ENCODE measurements around the gene CCDC116.
"Not testable (repeated sequence)": the region's sequence is repeated elsewhere in the genome, so short reads cannot be mapped to it uniquely, and the experiment has no call there.

CCDC116 gene

GRCh38 chr22:21643533-21644357 lies 11.2 kb downstream of the CCDC116 start:
- Histone ChIP-seq H3F3A (ENCODE audit: low read depth) (no peaks in the 10 kb centered on the region), H3K79me2 (ENCODE audit: insufficient read depth, low read length) (peaks cover 33% of the 10 kb centered on the region), H4K20me1 (ENCODE audit: insufficient read depth, low read length, poor library complexity, severe bottlenecking) (peaks cover 6% of the 10 kb centered on the region), H3K4me1 (ENCODE audit: insufficient read depth, low read length, poor library complexity, severe bottlenecking) (peaks cover 24% of the 10 kb centered on the region), H3K9ac (ENCODE audit: low read depth, low read length, poor library complexity, severe bottlenecking) (peak overlapping the region; percentile 99), H2AFZ (ENCODE audit: low read length) (no peak overlapping the region), H3K4me3 (ENCODE audit: low read length, poor library complexity, severe bottlenecking) (peak overlapping the region; percentile 98), H3K27me3 (ENCODE audit: insufficient read depth, low read length, poor library complexity, severe bottlenecking) (peaks cover 4% of the 10 kb centered on the region), H3K36me3 (ENCODE audit: insufficient read depth, low read length) (peaks cover under 1% of the 10 kb centered on the region; the same call in 1 of the 2 replicates), H3K9me2 (replicated peaks; ENCODE audit: low read depth, low read length) (no peaks in the 10 kb centered on the region), H3K9me3 (ENCODE audit: insufficient read depth, low read depth, low read length) (no peaks in the 10 kb centered on the region), H3K4me2 (ENCODE audit: low read depth, low read length, poor library complexity, severe bottlenecking) (peak overlapping the region; percentile 90)
- no peak for TF ChIP-seq EZH2phosphoT487 (IDR thresholded peaks at IDR 0.05; ENCODE audit: borderline replicate concordance)
- TF ChIP-seq, protein P1, sequence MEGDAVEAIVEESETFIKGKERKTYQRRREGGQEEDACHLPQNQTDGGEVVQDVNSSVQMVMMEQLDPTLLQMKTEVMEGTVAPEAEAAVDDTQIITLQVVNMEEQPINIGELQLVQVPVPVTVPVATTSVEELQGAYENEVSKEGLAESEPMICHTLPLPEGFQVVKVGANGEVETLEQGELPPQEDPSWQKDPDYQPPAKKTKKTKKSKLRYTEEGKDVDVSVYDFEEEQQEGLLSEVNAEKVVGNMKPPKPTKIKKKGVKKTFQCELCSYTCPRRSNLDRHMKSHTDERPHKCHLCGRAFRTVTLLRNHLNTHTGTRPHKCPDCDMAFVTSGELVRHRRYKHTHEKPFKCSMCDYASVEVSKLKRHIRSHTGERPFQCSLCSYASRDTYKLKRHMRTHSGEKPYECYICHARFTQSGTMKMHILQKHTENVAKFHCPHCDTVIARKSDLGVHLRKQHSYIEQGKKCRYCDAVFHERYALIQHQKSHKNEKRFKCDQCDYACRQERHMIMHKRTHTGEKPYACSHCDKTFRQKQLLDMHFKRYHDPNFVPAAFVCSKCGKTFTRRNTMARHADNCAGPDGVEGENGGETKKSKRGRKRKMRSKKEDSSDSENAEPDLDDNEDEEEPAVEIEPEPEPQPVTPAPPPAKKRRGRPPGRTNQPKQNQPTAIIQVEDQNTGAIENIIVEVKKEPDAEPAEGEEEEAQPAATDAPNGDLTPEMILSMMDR (conservative IDR thresholded peaks at IDR 0.05; ENCODE audit: low read length): peak; percentile 56

GRCh38 chr22:21645513-21645912 lies 13.0 kb downstream of the CCDC116 start:
- not testable (repeated sequence) for H2AFZ ChIP-seq (ENCODE audit: low read length)
- H3K4me1 ChIP-seq (ENCODE audit: insufficient read depth, low read length, poor library complexity, severe bottlenecking): peaks cover 24% of the 10 kb centered on the region

DNA sequence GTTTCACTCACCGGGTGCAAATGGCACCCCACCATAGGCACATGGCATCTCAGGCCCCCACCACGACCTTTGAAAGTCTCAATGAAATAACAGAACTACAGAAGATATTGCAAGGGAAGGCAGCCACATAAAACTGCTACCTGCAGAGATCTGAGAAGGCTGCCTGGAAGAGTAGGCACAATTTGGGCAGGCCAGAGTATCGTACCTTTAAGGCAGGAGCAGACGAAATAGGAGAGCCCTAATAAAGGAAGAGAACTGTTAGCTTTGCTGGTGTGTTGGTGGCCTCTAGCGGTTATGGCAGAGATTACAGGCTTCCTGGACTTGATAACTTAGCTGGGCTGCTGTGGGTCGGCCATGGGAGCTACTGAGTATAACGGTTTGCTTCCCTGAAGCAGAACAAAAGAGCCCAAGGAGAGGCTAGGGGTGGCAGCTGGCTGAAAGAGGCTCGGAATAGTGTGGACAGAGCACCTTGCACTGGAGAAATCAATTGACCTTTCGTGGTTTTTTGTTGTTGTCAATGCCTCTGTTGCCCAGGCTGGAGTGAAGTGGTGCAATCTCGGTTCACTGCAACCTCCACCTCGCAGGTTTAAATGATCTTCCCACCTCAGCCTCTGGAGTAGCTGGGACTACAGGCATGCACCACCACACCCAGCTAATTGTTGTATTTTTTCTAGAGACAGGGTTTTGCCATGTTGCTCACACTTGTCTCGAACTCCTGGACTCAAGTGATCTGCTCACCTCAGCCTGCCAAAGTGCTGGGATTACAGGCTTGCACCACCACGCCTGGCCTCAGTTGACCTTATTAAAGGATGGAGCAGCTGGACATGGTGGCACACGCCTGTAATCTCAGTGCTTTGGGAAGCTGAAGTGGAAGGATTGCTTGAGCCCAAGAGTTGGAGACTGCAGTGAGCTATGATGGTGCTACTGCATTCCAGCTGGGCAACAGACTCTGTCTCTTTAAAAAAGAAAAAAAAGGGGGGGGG lies 14.3 kb downstream of the CCDC116 start:
- no peak overlapping the region for H2AFZ ChIP-seq (ENCODE audit: low read length)
- no peak for TF ChIP-seq EZH2phosphoT487 (IDR thresholded peaks at IDR 0.05; ENCODE audit: borderline replicate concordance)
- TF ChIP-seq, protein P1 (conservative IDR thresholded peaks at IDR 0.05; ENCODE audit: low read length): peak; percentile 90
- H3F3A ChIP-seq (ENCODE audit: low read depth): no peaks in the 10 kb centered on the region
- H3K9ac ChIP-seq (ENCODE audit: low read depth, low read length, poor library complexity, severe bottlenecking): peak overlapping the region; percentile 49
- peaks cover 6% of the 10 kb centered on the region for H4K20me1 ChIP-seq (ENCODE audit: insufficient read depth, low read length, poor library complexity, severe bottlenecking)
- no peaks in the 10 kb centered on the region for H3K9me3 ChIP-seq (ENCODE audit: insufficient read depth, low read depth, low read length)
- peaks cover 4% of the 10 kb centered on the region; the same call in 1 of the 2 replicates for H3K36me3 ChIP-seq (ENCODE audit: insufficient read depth, low read length)
- no peak overlapping the region for H3K4me3 ChIP-seq (ENCODE audit: low read length, poor library complexity, severe bottlenecking)
- peaks cover 4% of the 10 kb centered on the region for H3K27me3 ChIP-seq (ENCODE audit: insufficient read depth, low read length, poor library complexity, severe bottlenecking)
- peaks cover 46% of the 10 kb centered on the region for H3K79me2 ChIP-seq (ENCODE audit: insufficient read depth, low read length)
- peaks cover 24% of the 10 kb centered on the region for H3K4me1 ChIP-seq (ENCODE audit: insufficient read depth, low read length, poor library complexity, severe bottlenecking)
- no peaks in the 10 kb centered on the region for H3K9me2 ChIP-seq (replicated peaks; ENCODE audit: low read depth, low read length)
- peak overlapping the region; percentile 57 for H3K4me2 ChIP-seq (ENCODE audit: low read depth, low read length, poor library complexity, severe bottlenecking)

More at GRCh38 chr22:21645513-21645912, 13.0 kb downstream of the CCDC116 start:
- H3K9ac ChIP-seq (ENCODE audit: low read depth, low read length, poor library complexity, severe bottlenecking); H3K4me2 ChIP-seq (ENCODE audit: low read depth, low read length, poor library complexity, severe bottlenecking); H3K9me3 ChIP-seq (ENCODE audit: insufficient read depth, low read depth, low read length); H3K36me3 ChIP-seq (ENCODE audit: insufficient read depth, low read length); H4K20me1 ChIP-seq (ENCODE audit: insufficient read depth, low read length, poor library complexity, severe bottlenecking); H3K9me2 ChIP-seq (replicated peaks; ENCODE audit: low read depth, low read length); H3K4me3 ChIP-seq (ENCODE audit: low read length, poor library complexity, severe bottlenecking); H3K27me3 ChIP-seq (ENCODE audit: insufficient read depth, low read length, poor library complexity, severe bottlenecking); H3F3A ChIP-seq (ENCODE audit: low read depth): not testable (repeated sequence)
- H3K79me2 ChIP-seq (ENCODE audit: insufficient read depth, low read length): peaks cover 36% of the 10 kb centered on the region

Measured in Loucy (cell line).